RPMI8226 (cell line): ENCODE measurements around the gene GADD45G.

Experiments used
- DNase-seq: peaks from one replicate; pipeline ENCODE4 v3.0.0-alpha.2; 2015

Gene GADD45G

DNA sequence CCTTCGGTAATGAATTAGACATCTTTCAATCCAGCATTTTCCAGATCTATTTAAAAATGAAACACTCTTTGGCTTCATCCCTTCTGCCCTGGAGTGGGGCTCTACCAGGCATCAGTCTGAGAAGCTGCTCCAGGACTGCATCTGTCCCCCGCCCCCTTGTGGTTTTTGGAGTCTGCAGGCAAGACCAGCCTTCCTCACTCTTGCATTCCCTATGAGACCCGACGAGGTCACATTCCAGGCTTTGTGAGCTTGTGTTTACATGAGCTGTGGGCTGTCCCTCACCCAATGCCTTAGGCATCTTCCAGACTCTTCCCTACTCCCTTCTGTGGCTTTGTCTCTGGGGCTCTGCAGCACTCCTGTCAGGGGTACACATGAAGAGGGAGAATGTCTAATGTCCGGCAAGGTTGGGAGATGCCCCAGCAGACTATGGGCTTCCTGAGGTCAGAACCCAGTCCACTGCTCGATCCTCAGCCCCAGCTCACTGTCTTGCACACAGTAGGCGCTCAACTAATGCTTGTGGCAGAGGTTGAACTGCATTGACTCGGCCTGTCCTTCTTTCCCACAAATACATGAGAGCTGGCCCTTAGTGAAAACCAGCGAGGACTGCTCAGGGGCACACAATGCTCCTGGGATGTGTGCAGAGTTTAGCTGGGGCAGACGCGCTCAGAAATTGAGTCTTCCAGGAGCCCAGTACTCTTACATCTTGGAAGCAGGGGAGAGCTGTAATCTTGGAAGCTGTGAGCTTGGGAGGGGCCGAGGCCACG is 11.7 kb upstream of the GADD45G start:
- DNase-seq: no peak

DNA sequence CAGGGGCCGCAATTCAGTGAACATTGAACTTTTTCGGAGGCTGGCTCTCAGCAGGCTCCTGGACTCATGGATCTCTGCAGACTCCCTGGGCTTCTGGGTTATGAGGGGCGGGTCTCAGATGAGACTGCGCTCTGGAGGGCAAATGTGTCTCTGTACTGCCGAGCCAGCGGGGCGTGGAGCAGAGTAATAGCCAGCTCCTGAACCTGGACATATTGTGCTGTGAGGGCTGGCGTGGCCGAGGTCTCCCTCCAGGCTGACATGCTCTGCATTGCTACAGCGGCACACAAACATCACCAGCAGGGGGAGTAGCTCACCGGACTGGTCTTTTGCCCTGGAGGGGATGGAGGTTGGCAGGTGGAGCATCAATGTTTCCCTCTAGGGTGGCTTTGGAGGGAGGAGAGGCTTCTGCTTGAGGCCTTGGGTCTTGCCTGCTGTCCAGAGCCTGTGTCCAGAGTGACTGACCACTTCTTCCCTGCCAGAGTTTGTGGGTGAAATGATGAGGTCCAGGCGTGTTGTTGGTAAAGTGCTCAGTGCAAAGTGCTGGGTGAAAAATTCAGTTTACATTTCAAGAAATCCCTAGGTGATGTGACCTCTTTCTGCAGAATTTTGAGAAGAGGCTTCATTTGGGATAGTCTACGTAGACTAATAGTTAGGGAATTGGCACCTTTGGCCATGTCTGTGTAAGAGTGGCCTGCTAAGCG is 10.9 kb upstream of the GADD45G start:
- DNase-seq: peak; percentile 77

DNA sequence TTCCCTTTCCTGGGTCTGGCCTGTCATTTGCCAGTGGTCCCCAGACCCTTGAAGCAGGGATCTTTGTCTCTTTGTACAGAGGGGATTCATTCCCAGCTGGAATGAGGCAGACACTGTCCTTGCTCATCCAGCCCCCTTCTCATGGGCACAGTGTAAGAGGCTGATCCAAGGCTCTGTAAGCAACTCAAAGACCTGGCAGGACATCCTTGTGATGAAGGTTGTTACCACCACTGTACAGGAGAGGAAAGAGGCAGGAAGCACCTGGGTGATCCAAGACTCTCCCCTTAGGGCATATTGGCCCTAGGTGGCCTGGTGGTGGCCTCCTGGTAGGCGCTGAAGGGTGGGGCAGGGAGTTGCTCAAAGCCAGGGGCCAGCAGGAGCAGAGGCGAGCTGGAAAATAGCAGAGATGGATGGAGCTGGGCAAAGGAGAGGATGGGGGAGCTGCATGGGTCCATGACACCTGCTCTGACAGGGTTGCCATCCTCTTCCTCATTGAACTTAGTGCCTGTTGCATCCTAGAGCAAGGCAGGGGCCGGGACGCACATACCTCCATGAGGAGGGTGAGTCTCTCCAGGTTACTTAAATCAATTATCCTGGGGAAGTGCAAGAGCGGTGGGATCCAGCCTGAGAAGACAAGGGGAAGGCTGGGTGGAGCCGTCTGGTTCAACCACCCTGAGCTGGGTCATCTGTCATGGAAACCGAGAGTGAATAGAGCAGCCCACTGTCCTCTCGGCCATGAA is 9.8 kb upstream of the GADD45G start:
- DNase-seq: no peak

DNA sequence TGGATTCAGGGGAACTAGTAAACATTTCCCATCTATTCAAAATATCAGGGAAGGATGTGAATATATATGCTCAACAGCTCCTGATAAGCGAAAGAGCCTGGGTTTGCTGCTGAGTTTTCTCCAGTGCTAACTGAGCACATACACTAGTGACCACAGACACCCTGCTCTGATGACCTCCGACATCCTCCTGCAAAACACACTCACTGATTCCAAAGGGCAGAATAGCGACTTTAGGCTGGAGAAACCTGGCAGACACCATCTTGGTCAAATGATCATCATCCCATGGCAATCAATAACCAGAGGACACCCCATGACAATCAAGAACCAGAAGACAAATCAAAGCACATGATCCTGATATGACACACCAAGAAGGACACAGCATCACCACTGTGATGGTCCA is 9.2 kb upstream of the GADD45G start:
- DNase-seq: no peak

DNA sequence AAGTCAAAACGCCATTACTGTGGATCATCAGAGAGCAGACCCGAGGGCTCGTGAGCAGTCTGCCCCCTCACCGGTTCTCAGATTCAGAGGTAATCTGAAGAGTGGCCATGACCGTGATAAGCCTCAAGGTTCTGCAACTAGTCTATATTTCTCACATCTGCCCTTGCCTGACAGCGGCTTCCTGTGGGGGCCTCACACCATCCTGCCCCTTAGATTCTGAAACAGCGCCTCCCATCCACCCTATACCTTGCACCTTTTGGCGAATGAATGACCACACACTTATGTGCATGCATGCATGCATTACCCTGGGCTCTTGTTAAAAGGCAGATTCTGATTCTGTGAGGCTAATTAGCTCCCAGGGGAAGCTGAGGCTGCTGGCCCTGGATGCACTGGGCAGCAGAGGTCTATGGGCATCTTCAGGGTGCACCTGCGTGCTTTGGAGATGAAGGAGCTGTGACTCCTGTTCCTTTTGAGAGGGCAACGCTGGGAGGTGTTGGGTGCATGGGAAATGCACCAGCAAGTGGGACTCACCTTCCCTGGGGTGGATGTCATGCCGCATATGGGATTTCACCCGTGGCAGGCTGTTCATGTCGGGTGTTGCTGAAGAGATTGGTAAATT is 7.8 kb upstream of the GADD45G start:
- DNase-seq: no peak

DNA sequence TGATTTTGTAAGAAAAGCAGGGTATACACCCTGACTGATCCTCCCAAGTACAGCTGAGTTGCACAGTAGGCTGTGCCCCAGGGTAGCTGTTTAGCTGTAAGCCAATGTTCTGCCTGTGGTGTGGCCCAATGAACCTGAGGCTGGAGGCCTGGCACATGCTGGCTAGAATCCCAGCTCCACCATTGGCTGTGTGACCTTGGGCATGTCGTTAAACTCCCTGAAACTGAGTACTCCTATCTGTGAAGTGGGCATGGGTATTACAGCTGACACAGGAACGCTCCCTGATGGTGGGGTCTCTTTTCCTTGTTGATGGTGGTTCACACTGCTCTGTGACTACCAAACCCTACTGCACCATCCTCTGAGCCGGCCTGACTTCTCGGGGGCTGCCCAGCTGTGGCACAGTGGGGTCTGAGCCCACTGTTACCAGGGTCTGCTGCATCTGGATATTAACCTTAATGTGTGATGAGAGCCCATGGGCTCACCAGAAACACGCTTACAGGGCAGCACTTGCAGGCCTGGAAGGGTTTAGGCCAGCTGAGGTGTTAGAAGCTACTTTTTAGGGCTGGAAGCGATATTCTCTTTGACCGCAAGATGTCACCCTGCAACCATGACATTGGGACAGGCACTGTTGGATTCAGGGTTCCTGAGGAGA is 7.0 kb upstream of the GADD45G start:
- peak; percentile 63 for DNase-seq

DNA sequence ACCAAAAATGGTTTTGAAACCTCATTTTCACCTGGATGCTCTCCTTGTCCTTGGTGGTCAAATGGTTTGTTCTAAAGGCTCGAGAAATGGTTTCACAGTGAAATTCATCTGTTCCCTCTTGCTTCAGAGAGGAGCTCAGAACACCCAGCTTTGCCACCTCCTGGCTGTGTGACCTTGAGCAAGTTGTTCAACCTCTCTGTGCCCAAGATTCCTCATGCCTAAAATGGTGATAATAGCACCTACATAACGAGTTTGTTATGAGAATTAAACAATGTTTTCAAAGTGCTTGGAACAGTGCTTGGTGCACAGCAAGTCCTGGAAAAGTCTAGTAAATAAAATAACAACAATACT is 6.5 kb upstream of the GADD45G start:
- DNase-seq: no peak

DNA sequence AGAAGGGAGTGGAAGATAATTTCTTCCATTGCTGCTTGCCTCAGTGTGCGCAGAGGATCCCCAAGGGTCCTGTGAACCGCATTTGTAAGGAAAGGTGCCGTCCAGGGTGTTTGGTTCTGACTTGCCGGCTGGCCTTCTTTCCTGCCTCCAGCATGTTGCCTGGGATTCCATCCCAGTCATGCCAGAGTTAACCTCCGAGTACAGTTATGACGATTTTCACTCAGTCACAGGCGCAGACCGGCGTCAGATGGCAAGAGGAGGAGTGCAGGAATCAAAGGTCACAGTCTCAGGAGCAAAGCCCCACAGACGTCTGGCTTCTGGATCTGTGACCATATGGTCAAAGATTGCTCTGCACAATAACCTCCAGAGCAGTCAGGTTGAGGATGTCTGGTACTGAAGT is 5.9 kb upstream of the GADD45G start:
- no peak for DNase-seq

DNA sequence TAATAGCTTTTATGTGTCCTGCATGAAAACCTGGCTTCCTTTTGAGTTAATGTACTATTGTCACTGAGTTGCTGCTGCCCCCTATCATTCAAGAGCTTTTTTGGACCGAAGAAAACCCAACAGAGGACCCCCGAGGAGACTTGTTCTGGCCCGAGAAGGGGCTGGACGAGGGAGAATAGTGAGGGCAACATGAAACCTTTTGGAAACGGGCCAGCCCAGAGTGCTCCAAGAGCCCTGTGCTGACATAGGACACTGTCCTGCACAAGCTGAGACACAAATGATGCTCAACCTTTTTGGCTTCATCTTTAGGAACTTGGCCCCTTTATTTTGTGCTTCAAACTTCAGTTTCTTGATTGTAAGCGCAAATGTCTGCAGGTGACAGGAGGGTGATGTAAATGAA is 4.0 kb upstream of the GADD45G start:
- DNase-seq: no peak

DNA sequence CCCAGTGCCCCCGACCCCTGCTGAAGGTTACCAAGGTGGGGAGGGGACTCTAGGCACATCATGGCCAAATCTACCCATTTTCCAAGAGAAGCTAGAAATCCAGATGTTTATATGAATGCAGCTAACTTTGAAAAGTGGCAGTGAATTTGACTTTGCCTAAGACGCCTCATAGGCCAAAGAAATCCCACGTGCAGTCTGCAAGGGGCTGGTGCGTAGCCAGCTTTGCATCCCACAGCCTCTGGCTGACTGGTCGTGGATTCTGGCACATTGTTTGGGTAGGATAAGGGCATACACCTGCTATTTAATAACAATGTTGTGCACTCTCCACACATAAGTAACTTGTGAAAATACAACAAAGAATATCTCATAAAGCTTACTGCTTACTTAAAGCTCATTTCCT is 3.5 kb upstream of the GADD45G start:
- no peak for DNase-seq

DNA sequence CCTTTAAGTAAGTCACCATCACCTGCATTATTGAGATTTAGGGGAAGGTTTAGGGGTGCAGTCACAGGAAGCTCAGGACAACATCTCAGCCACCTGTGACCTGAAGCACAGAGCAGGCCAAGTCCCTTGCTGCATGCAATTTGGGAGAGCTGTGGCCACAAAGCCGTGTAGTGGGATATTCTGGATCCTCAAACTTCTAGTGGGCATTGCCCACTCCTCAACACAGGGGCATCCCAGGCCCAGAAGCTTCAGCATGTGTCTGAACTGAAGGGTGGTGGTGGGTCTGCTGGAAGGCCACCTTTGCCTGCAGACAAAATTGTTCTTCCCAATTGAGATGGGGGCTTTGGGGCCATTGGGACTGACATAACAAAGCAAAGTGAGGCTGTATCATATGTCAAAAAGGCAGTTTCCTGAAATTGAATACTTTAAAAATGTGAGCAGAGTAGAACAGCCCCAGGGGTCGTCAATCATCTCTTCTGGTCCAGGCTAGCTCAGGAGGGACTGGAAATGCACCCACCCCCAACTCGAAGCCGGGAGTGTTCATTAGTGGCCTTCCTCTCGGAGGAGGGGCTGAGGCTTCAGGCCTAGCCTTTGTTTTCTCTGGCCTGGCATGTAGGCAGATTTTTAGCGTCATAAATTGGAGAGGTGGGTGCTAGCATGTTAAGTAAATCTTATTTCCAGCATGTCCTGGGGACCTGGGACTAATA is 2.8 kb upstream of the GADD45G start:
- no peak for DNase-seq

DNA sequence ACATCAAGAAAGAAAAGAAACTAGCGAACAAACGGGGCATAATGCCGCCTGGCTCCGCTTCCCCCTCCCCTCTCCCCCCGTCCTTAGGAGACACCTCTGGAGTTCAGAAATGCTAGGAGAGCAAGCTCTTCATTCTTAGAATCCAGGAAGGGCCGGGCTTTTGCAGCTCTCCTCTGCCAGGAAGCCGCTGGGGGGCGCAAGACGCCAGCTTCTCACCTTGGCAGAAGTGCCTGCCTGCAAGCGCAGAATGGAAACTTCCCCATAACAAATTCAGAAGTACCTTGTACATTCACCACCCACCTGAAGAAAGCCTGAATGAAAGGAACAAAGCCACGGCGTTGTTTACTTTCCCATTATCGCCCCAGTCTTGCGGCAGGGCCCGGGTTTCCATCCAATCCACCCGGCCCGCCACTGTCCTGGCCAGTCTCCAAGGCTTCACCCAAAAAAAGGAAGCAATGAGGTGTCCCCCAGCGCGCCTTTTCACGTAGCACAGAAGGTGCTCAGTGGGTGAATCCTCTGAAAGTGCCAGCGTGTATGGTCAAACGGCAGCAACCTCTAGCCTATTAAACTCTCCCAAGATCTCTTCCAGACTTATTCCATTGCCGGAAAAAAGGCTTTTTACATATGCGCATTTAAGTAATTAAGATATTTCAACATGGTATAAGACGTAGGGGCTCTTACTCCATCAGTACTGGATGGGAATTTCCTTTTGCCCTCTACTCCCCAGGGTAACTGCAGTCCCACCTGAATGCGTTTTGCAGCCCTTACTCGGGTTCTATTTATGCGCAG is 1.6 kb upstream of the GADD45G start:
- peak; percentile 86 for DNase-seq

DNA sequence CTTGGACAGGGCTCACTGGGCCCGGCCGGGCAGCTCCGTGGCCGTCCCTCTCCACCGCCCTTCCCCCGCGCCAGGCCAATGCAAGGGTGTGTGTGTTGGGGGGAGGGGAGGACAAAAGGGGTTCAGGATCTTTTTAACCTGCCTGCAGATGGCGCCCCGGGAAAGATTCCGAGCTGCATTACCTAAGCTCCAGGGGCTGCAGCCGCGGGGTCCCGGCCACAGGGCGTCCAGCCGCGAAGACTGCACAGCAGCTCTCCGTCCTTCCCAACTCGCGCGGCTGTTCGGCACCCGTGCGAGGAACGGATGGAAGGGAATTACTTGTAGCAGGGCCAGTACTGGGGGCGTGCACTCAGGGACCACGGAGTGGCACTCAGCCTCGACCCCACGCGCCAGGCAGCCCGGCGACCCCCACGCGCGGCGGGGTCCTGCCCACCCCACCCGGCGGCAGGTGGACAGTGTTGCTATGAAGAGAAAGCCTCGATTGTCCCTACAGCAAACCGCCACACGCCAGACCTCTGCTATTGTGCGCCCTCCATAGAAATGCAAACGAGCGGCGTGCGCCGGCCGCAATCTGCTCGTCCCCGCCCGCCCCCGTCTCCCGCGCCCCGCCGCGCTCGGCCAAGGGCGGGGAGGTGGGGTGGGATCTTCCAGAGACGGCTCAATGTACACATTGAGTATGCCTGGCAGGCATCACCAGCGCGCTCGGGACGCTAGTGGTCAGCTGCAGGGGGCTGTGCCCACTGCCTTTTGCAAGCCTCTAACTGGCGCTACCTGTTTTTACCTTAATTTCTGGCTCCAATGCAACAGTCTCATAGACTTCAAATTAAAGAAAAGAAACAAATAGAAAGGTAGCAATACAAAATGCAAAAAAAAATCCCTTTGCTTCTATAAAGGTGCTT is 796 bp upstream of the GADD45G start:
- DNase-seq: peak; percentile 60

DNA sequence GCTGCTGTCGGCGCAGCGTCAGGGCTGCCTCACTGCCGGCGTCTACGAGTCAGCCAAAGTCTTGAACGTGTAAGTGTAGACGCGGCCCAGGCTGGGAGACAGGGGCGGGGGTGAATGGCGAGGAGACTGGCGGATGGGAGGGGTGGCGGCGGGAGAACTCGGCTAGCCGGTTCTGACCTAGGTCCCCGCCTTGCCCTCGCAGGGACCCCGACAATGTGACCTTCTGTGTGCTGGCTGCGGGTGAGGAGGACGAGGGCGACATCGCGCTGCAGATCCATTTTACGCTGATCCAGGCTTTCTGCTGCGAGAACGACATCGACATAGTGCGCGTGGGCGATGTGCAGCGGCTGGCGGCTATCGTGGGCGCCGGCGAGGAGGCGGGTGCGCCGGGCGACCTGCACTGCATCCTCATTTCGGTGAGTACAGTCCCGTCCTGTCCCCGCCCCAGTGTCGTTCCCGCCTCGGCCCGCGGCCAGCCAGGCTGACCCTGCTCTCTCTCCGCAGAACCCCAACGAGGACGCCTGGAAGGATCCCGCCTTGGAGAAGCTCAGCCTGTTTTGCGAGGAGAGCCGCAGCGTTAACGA is 745 bp downstream of the GADD45G start:
- DNase-seq: peak; percentile 52

DNA sequence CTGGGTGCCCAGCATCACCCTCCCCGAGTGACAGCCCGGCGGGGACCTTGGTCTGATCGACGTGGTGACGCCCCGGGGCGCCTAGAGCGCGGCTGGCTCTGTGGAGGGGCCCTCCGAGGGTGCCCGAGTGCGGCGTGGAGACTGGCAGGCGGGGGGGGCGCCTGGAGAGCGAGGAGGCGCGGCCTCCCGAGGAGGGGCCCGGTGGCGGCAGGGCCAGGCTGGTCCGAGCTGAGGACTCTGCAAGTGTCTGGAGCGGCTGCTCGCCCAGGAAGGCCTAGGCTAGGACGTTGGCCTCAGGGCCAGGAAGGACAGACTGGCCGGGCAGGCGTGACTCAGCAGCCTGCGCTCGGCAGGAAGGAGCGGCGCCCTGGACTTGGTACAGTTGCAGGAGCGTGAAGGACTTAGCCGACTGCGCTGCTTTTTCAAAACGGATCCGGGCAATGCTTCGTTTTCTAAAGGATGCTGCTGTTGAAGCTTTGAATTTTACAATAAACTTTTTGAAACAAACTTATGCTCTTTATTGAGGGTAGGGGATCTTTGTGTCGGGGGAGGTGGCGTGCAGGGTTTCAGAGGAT is 1.3 kb downstream of the GADD45G start:
- peak; percentile 64 for DNase-seq

DNA sequence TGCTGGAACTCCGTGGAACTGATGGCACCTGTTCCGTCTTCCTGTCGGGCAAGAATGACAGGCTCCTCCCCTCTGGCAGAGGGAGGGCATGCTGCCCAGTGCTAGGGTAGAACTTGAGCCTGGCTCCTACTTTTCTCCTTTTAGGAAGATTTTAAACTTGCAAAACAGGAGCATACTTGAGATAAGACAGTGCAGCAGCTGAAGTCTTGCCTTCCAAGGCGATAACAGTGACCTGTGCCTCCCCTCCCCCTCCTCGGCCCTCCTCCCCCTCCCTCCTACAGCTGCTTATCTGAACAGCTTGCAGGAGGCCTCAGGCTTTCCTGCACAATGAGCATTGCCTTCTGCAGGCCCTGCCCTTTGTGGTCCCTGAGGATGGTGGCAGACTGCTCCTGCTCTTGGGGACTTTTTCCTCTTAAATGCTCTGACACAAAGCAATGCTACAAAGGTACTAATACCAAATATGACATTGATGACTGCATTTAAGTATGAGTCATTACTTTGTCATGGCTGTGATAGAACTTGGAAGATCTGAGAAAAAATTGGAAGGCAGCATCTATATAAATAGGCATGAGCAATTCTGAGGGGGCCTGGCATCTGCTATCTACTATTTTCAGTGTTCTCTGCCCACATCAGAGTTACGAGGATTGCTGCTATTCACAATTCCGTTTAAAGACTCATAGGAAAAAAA is 2.0 kb downstream of the GADD45G start:
- peak; percentile 41 for DNase-seq

DNA sequence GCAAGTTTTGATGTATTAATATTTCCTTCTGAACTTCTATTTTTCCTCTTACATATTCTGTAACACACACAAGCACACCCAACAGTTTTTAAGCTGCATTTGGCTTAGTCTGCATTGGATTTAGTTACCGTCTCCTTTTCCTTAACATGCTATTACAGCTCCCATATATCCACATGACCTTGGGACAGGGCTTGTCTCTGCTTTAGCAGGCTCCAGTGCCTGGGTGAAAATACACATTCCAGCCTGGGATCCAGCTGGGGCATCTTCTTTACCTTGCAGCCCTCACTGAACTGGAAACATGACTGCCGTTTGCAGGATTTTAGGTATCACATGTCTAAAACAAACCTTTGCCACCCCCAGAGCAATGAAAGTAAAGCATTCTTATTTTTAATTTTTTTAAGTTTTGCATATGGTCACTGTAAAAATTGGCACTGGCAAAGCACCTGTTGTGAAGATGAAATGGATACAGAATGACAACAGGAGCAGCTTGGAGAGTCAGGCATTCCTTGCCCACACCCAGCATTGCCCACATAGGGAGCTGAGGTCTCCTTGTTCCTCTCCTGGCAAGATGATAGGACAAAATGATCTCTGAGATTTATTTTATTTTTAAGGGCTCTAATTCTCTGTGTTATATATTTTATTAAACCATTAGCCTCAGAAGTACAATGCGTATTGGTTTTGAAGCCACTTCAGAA is 4.0 kb downstream of the GADD45G start:
- DNase-seq: no peak

DNA sequence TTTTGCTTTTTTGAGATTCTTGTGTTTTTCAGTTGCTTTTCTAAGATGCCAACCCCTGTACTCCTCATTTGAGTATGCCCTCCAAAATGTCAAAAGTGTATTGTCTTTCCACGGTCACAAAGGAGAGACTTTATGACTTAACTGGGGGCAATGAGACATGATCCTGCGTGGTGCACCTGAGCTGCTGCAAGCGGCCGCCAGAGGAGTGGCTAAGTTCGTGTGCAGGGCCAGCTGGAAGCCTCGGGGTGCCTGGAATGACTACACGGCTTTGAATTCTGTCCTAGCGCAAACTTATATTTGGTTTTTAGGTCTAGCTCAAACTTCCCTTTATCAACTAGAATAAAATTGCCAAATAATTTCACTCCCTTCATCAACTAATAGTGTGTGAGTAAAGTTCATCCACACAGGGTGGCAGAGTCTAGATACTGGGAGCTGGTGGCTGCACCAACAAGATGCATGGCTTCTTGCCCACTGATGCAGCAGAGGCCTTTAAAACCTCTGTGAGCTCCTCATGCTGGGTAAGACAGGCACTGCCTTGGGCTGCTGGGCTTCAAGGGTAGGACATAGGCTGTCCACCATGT is 4.7 kb downstream of the GADD45G start:
- no peak for DNase-seq
